Measurements from ENCODE around the gene HIVEP3. TPM values are rescaled to one million over a fixed set of nuclear protein-coding genes. Genes with fewer than 3 reads are reported as not detected.

The HIVEP3 gene
- total and polyA plus RNA-seq, 2 of the 13 experiments (the other 11 are each of a cell fraction or from before 2014, with no cell fraction given), result 0.05 TPM; not detected in 1

GRCh38 chr1:41700986-41701535 is 217.7 kb downstream of the HIVEP3 start (continued):
- TF ChIP-seq MAFG (CRISPR knock-in tag; IDR thresholded peaks at IDR 0.05), result no peak
- TF ChIP-seq, protein P1, sequence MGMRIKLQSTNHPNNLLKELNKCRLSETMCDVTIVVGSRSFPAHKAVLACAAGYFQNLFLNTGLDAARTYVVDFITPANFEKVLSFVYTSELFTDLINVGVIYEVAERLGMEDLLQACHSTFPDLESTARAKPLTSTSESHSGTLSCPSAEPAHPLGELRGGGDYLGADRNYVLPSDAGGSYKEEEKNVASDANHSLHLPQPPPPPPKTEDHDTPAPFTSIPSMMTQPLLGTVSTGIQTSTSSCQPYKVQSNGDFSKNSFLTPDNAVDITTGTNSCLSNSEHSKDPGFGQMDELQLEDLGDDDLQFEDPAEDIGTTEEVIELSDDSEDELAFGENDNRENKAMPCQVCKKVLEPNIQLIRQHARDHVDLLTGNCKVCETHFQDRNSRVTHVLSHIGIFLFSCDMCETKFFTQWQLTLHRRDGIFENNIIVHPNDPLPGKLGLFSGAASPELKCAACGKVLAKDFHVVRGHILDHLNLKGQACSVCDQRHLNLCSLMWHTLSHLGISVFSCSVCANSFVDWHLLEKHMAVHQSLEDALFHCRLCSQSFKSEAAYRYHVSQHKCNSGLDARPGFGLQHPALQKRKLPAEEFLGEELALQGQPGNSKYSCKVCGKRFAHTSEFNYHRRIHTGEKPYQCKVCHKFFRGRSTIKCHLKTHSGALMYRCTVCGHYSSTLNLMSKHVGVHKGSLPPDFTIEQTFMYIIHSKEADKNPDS (CRISPR knock-in tag; IDR thresholded peaks at IDR 0.05), result no peak
- TF ChIP-seq SP4 (CRISPR knock-in tag; IDR thresholded peaks at IDR 0.05), result no peak
- TF ChIP-seq, protein P2, sequence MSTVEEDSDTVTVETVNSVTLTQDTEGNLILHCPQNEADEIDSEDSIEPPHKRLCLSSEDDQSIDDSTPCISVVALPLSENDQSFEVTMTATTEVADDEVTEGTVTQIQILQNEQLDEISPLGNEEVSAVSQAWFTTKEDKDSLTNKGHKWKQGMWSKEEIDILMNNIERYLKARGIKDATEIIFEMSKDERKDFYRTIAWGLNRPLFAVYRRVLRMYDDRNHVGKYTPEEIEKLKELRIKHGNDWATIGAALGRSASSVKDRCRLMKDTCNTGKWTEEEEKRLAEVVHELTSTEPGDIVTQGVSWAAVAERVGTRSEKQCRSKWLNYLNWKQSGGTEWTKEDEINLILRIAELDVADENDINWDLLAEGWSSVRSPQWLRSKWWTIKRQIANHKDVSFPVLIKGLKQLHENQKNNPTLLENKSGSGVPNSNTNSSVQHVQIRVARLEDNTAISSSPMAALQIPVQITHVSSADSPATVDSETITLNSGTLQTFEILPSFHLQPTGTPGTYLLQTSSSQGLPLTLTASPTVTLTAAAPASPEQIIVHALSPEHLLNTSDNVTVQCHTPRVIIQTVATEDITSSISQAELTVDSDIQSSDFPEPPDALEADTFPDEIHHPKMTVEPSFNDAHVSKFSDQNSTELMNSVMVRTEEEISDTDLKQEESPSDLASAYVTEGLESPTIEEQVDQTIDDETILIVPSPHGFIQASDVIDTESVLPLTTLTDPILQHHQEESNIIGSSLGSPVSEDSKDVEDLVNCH (CRISPR knock-in tag; IDR thresholded peaks at IDR 0.05), result no peak
- TF ChIP-seq, protein P3, sequence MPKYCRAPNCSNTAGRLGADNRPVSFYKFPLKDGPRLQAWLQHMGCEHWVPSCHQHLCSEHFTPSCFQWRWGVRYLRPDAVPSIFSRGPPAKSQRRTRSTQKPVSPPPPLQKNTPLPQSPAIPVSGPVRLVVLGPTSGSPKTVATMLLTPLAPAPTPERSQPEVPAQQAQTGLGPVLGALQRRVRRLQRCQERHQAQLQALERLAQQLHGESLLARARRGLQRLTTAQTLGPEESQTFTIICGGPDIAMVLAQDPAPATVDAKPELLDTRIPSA (CRISPR knock-in tag; IDR thresholded peaks at IDR 0.05; ENCODE audit: borderline replicate concordance), result no peak
- no peak for TF ChIP-seq ZNF44 (CRISPR knock-in tag; IDR thresholded peaks at IDR 0.05)

DNA sequence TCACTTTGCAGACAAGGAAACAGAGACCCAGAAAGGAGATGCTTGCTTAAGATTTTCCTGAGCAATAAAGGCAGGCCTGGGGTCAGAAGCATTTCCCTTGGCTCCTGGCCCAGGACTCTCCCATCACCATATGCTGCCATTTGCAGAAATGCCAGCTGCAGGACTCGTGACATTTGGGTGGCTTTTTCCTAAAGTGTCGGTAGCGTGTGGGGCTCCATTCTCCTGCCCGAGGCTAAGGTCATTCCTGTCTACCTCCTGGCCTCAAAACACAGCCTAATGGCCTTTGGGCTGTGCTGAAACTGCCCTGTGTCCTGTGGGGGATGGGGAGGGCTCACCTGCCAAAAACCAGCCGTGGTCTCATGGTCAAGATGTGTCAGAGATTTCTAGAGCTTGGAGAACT is 218.1 kb downstream of the HIVEP3 start:
- in situ Hi-C loops (cut with HindIII; ENCODE audit: extremely low pct_ligation_motif_present, low pct_unique_long_range_greater_than_20kb) (no loop called here), intact Hi-C loops (cut with micrococcal nuclease; ENCODE audit: unreplicated experiment) (no loop called here)
- Histone ChIP-seq H4K20me1 (ENCODE audit: insufficient read depth, low read length) (no peaks in the 10 kb centered on the region), H3K36me3 (replicated peaks in 1 of 2; ENCODE audit: control insufficient read depth in 1 of 2, insufficient read depth in 2 of 2, low read length in 2 of 2) (no peaks in the 10 kb centered on the region), H3K27ac (ENCODE audit: extremely low read length, insufficient read depth, low read length) (no peak overlapping the region), H3K4me2 (ENCODE audit: low read depth, low read length) (no peak overlapping the region), H3K9ac (ENCODE audit: insufficient read depth, low read depth, low read length) (no peak overlapping the region), H3K79me2 (ENCODE audit: insufficient read depth, low read length) (no peaks in the 10 kb centered on the region), H3K9me3 (ENCODE audit: low read length) (no peaks in the 10 kb centered on the region), H2AFZ (ENCODE audit: low read length) (no peak overlapping the region), H3K4me1 (ENCODE audit: insufficient read depth, low read length) (no peaks in the 10 kb centered on the region), H3K27me3 (ENCODE audit: control insufficient read depth in 1 of 2, insufficient read depth in 2 of 2, low read length in 2 of 2) (peaks cover 2 to 8% of the 10 kb centered on the region in 2 experiments; a peak in 4 of 5 replicates), H3K4me3 (replicated peaks in 1 of 3; ENCODE audit: insufficient read depth in 1 of 3, low read depth in 2 of 3, low read length in 3 of 3) (no peak overlapping the region)
- POLR2A ChIA-PET, result no interaction called here
- no peak for ATAC-seq
- no TSS peak for BruUV-seq (replicated peaks)
- no peak for FAIRE-seq
- DNase-seq (ENCODE audit: low spot score), result no peak
- CTCF ChIA-PET (ENCODE audit: low intra/inter-chr PET ratio, low total read pairs), result no interaction called here
- 0% methylated on average over 2 of the region's 5 CpGs for WGBS (ENCODE audit: low lambda C conversion rate)
- TF ChIP-seq ZFX (CRISPR knock-in tag; IDR thresholded peaks at IDR 0.05; ENCODE audit: low read depth) (no peak), RELA (CRISPR knock-in tag; IDR thresholded peaks at IDR 0.05) (no peak), ZNF362 (CRISPR knock-in tag; IDR thresholded peaks at IDR 0.05; ENCODE audit: borderline replicate concordance) (no peak), RBFOX2 (IDR thresholded peaks at IDR 0.05; ENCODE audit: low read depth, low read length) (no peak), REPIN1 (CRISPR knock-in tag; IDR thresholded peaks at IDR 0.05; ENCODE audit: borderline replicate concordance, low read depth) (no peak), ZNF101 (CRISPR knock-in tag; IDR thresholded peaks at IDR 0.05; ENCODE audit: borderline replicate concordance, low read depth) (no peak), ZNF598 (CRISPR knock-in tag; IDR thresholded peaks at IDR 0.05; ENCODE audit: borderline replicate concordance) (no peak), THAP11 (CRISPR knock-in tag; IDR thresholded peaks at IDR 0.05) (no peak), MTF2 (CRISPR knock-in tag; IDR thresholded peaks at IDR 0.05; ENCODE audit: borderline replicate concordance) (no peak), HNF4G (IDR thresholded peaks at IDR 0.05; ENCODE audit: borderline replicate concordance, low read depth, low read length) (no peak), HNF4G (CRISPR knock-in tag; IDR thresholded peaks at IDR 0.05; ENCODE audit: borderline replicate concordance, low read depth) (no peak), HNRNPUL1 (IDR thresholded peaks at IDR 0.05; ENCODE audit: low read depth, low read length) (no peak)

Data from HepG2 (cell line).